ENCODE results near the gene FBXO28.
A peak's percentile ranks its signal among the peaks of the same experiment; 100 is the strongest.

FBXO28 gene

DNA sequence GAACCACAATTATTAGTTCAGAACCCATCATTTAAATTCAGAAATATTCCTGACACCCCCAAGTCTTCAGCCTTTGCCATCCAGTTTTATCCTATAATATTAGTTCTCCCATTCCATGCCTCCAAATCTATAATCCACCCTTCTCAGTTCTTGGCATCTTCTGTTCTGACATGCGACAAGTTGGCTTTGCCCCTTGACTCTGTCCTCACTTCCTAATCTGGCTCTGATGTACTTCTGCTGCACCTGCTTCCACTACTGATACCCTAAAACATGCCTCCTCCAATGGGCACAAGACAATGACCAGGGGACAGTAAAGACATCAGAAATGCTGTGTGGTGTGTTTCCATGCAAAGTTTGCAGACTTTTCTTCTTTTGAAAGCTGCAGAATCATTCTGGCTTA, 17.1 kb upstream of the FBXO28 start:
- no peak for DNase-seq

DNA sequence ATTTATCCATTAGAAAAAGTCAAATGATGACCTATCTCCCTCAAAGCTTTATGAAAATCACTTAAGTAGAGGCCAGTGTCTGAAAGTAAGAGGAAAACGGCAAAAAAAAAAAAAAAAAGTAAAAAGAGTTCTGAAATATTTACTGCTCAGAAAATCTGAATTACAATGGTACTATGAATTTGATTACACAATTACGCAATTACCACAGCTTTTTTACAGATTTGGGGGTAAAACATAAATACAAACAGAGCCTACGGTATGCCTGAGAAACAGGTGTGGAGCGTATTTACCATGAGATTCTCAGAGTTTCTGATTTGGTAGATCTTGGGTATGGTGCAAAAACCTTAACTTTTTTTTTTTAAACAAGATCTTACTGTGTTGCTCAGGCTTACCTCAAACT, 15.9 kb upstream of the FBXO28 start:
- DNase-seq = no peak

DNA sequence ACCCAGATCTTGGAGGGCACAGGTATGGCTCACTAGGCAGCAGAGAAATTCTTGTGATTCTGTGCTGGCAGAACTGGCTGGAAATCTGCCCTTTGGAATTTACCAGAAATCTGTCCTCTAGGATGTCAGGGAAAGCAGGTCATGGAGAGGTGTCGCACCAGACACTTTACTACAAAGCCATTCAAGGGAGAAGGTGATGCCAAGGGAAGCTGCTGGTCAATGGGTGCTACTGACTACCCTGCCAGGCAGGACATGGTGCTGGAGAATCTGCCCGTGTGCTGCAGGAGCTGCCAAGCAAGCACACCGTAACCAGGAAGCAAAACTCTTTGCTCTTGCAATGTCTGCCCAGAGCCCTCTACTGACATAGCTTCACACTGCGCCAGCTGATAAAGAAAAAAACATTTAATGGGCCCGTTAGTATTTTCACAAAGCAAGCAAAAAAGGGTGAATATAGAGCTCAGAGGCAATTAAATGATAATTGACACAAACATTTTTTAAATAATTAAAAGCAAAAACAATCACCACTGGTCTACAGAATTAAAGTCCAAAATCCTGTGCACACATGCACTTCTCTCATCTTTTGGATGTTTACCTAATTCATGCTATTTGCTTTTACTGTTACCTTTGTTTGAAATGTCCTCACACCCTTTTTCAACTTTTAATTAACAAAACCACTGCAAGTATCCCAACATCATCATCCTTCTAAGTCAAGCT, 7.2 kb upstream of the FBXO28 start:
- peak; percentile 32 for DNase-seq

DNA sequence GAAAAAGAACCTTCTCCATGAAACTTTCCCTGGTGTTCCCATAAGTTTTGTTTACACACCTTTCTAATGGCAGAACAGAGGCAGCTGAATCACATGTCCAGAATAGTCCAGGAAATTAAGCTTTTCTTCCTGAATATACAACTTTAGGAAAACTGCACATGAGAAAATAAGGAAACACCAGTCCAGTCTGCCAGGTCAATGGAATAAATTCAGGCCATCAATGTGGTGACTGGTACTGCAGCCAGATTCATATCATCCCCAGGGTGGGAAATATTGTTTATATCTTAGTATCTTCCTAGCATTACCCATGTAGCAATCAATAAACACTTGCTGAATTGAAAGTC, 6.7 kb upstream of the FBXO28 start:
- no peak for DNase-seq

DNA sequence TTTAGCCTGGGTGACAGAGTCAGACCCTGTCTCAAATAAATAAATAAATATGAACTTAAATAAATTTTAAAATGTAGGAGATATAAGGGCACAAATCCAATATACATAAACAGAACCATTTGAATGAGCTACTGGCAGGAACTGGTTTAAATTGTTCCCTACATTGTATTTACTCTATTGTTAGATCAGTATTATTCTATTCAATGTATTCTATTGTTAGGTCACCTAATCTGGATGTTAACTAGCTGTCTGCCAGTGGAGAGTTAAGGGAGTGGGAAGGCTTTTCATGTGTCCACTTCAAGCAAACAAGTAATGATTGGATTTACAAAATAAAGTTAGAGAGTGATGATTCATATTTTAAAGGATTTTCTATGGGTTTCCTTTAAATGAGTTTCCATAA, 4.9 kb upstream of the FBXO28 start:
- DNase-seq = no peak

DNA sequence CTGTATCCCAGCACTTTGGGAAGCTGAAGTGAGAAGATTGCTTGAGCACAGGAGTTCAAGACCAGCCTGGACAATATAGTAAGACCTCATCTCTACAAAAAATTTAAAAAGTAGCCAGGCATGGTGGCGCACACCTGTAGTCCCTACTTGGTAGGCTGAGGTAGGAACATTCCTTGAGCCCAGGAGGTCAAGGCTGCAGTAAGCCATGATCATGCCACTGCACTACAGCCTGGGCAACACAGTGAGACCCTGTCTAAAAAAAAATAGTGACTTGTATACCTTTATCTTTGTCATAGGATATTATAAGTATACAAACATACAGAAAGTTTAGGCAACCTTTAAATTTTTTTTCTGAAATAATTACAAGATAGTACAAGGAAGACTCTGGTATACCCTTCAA, 3.9 kb upstream of the FBXO28 start:
- DNase-seq = no peak

DNA sequence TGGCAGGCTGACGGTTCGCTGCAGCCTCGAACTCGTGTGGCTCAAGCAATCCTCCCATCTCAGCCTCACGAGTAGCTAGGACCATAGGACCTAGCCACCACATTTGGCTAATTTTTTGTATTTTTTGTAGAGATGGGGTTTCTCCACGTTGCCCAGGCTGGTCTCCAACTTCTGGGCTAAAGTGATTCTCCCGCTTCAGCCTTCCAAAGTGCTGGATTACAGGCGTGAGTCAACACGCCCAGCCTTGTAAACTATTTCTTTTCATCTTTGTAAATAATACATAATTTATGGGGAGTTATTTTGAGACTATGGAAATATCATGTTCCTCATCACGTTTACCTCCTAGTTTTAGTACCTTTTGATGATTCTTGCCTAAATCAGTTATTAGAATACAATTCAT, 906 bp upstream of the FBXO28 start:
- DNase-seq = no peak

DNA sequence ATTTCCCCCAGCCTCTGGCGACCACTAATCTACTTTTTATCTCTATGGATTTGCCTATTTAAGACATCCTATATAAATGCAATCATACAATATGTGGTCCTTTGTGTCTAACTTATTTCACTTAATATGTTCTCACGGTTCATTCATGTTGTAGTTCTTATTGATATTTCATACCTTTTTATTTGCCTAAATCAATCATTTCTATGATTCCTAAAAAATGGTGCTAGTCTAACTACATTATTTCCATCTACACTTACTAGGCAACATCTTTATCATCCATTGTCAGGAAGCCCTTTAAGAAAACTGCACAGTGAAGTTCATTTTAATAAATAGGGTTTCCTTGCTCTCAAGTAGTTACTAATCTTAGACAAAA, 380 bp upstream of the FBXO28 start:
- no peak for DNase-seq

DNA sequence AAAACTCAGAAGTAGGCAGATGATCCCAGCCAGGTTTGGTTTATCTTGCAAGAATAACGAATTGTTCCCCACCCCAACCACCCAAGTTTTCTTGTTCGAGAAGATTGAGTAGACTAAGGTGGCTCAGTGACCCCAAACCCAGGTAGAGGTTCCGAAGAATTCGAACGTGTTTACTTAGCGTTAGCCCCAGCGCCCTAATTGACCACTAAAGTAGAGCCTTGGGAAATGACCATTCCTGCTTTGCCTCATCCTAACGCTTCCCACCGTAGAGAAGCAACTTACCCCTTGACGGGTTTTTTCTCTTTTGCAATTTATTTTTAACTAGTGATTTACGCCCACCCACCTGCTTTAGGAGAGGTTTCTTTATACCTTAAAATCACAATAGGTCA, 870 bp downstream of the FBXO28 start:
- no peak for DNase-seq

DNA sequence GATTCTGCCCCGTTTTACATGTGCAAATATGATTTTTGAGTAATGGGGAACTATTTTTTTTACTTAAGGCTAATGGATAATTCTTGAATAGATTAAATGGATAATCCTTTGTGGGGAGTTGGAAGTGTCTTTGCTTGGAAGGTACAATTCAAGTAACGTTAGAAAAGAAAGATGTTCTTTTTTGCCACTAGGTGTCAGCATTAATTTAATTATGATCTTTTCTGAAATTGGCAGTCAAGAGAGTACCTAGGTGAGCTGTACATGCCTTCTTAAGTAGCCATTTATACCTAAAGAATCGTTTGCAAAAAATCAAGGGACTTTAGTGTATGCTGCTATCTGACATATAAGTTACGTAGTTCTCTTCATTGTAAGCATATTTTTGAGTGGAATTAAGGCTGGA, 2.2 kb downstream of the FBXO28 start:
- DNase-seq = peak; percentile 2

DNA sequence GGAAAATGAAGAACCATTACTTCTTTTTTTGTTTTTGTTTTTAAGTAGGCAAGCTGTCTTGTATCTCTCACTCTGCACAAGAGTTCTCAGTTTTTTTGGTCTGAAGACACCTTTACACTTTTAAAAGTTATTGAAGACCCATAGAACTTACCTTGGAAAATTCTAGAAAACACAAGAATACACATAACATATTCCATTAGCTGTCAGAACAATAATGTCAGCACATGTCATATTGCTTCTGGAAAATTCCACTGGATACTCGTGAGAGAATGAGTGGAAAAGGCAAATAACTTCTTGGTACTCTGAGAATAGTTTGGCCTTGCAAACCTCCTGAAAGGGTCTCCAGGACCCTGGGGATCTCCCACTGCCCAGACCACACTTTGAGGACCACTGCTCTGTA, 4.8 kb downstream of the FBXO28 start:
- no peak for DNase-seq

DNA sequence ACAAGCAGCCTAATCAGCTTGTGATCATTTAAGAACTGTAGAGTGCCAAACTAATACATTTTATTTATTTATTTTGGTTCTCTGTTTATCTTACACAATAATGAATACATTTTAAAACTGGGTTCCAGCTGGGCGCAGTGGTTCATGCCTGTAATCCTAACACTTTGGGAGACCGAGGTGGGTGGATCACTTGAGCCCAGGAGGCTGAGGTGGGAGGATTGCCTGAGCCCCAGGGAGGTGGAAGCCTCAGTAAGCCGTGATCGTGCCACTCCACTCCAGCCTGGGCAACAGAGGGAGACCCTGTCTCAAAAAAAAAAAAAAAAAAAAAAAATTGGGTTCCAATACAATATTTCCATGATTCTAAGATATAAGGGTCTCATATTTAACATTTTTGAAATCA, 9.2 kb downstream of the FBXO28 start:
- no peak for DNase-seq

DNA sequence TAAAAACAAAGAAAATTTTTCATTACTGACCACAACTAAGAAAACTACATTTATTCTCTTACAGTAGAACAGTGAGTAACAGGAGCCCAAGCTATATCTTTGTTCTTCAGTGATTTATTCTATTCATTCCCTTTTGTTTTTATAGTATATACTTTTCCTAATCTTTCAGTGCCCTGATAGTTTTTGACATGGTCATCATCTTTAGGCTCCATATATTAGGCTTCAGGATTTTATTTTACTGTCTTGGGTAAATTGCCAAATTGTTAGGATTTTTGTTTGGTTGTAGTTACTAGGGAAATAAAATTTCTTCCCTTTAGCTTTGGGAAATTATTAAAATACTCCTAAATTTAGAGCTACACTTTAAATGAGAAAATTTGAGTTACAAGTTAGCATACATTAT, 10.3 kb downstream of the FBXO28 start:
- DNase-seq = no peak

DNA sequence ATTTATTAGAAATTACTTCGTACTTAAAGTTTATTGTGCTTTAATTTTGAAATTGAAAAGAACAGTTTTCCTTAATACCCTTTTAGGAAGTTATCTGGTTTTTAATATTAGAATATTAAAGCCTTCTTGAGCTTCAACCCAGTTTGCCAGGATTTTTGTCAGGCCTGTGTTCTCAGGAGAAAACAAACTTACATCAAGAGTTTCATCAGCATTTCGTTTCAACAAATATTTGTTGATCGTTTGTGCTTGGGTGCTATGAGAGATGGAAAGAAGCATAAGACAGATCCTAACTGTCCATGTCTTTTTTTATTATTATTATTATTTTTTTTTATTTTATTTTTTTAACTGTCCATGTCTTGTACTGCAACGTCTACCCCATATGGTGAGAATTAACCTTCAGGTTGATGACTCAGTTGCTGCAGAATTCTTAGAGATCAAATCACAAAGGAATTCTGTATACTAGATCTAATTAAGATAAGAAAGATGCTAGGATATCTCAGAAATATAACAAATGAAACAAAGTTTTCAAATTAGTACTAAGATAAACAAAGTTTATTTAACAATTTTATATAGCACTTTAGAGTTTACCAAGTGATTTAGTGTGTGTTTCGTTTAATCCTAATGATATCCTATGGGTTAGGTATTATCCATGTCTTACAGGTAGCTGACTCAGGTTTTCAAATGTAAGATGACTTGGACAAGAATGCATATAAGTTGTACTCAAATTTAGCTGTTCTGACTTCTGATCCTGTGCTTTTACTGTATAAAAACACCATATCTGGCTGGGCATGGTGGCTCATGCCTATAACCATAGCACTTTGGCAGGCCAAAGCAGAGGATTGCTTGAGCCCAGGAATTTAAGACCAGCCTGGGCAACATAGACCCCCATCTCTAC, 14.3 kb downstream of the FBXO28 start:
- DNase-seq = no peak

DNA sequence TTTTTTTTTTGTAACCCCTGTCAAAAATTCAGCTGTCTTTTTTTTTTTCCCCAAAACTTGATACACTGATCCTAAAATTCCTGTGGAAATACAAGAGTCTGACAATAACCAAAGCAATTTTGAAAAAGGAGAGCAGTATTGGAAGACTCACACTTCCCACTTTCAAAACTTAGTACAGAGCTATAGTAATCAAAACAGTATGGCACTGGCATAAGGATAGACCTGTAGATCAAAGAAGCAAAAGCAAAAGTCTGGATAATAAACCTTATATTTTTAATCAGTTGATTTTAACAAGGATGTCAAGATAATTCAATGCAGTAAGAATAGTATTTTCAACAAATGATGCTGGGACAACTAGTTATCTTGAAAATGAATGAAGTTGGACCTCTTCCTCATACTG, 17.3 kb downstream of the FBXO28 start:
- DNase-seq = no peak

DNA sequence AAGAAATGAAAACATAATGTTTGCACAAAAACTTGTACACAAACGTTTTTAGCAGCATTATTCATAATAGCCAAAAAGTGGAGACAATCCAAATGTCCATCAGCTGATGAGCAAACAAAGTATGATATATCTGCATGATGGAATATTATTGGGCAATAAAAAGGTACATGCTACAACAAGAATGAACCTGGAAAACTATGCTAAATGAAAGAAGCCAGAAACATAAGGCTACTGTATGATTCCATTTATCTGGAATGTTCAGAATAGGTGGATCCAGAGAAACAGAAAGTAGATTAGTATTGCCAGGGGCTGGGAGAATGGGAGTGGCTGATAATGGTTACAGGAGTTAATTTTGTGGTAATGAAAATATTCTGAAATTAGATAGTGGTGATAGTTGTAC, 19.0 kb downstream of the FBXO28 start:
- DNase-seq = no peak

DNA sequence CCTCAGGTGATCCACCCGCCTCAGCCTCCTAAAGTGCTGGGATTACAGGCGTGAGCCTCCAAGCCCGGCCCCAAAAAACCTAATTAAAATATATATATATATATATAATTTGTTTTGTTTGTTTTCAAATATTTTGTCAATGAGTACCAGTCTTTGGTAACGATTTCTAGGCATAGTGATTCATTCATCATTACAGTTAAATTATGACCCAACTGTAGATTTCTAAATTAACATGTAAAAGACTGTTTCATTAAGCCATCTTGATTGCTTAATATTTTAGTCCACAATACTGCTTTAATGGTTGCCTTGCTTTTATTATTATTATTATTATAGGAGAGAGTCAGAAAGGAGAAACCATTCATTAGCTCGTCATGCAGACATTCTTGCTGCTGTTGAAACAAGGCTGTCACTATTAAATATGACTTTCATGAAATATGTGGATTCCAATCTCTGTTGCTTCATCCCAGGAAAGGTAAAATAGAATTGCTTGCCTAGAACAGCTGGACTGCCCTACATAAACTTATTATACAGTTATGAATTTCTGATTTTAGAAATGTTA, 19.9 kb downstream of the FBXO28 start:
- DNase-seq = no peak

DNA sequence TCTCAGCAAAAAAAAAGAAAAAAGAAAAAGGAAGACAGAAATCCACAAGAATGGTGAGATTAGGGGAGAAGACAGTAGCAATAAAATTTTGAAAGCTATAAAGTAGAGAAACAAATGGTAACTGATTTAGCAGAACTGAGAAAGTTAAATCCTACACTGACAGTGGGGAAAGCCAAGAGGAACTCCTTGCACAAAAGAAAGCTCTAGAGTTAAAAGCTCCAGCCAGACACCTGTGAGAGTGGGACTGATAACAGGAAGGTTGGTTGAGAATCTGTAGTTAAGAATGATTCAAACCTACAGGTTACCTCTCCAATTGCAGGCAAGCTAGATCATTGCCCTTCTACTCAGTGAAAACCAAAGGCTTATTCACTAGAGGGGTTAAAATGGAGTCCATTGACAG, 23.6 kb downstream of the FBXO28 start:
- DNase-seq = no peak

DNA sequence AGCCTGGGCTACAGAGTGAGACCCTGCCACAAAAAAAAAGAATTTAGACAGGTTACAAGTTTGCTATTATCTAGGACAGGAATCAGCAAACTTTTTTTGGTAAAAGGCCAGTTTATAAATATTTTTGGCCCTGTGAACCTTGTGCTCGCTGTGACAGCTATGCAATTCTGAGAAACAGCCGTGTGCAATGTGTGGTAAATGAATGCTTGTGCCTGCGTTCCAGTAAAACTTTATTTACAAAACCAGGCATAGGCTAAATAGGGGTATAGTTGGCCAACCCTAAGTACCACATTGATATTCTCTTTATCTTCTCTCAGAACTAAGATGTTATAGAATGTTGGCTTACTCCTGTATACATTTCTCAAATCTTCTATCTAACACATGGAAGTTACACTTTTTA, 24.3 kb downstream of the FBXO28 start:
- no peak for DNase-seq

DNA sequence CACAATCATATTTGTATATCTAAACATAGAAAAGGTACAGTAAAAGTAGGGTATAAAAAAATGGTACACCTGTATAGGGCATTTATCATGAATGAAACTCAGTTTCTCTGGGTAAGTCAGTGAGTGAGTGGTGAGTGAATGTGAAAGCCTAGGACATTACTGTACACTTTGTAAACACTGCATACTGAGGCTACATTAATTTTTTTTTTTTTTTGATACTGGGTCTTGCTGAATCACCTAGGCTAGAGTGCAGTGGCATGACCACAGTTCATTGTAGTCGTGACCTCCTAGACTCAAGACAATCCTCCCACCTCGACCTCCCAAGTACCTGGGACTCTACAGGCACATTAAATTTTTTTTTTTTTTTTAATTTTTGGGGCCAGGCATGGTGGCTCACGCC, 27.8 kb downstream of the FBXO28 start:
- DNase-seq = no peak

DNA sequence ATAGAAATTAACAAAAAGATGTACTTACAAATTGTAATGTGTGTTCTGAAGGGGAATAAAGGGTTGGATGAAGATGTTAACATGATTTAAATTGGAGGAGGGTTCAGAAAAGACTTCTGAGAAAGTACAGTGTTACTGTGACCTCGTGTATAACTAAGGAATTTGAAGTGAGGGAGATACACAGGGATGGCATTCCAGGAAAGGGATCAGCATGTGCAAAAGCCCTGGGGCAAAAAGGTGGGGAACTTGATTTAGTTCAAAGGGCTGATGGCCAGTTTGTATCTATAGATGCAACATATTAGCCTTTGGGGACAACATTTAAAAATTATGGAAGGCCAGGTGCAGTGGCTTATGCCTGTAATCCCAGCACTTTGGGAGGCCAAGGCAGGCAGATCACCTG, 35.8 kb downstream of the FBXO28 start:
- no peak for DNase-seq

DNA sequence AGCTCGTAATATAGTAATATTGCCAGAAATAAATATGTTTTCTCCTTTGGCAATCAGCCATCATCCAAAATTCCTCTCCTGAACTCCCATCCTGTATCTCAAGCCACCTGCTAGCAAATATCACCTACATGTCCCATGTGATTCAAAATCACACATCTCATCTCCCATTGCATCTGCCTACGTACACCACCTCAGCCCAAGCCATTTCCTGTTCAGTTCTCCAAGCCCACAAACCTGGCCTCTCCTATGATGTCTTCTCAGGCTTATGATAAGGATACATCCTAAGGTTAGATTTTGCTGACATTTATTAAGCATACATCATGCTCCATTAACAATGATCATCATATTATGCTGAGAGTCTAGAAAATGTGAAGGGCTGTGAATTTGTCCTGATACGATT, 37.2 kb downstream of the FBXO28 start:
- DNase-seq = no peak

DNA sequence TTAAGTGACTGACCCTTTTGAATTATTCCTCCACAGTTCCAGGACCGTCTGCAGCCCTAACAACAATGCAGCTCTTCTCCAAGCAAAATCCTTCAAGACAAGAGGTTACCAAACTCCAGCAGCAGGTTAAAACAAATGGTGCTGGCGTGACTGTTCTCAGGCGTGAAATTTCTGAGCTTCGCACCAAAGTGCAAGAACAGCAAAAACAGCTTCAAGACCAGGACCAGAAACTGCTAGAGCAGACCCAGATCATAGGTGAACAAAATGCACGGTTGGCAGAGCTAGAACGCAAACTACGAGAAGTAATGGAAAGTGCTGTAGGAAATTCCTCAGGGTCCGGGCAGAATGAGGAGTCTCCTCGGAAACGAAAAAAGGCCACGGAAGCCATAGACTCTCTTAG, 43.4 kb downstream of the FBXO28 start:
- DNase-seq = no peak

DNA sequence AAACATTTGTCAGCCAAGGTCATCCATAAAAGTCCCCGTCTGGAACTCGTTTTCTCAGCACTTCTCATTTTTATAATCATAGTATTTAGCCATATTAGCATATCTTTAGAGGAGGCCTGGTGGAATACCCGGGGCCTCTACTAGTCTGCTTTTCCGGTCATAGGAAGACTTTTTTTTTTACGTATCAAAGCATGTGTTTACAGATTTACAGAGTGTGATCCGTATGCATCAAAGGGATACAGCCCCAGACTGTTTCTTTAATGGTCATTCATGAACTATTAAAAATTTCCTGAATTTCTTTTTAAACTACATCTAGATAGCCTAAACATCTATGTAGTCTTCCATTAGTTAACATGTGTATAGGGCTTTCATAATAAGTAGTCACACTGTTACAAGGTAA, 45.6 kb downstream of the FBXO28 start:
- no peak for DNase-seq

Measured in NCI-H1092 (cell line).